Loucy (cell line): Measurements from ENCODE around the gene NBAS.
"Not testable (repeated sequence)": the region's sequence is repeated elsewhere in the genome, so short reads cannot be mapped to it uniquely, and the experiment has no call there.

Experiments used
- H2AFZ ChIP-seq: fragments of 200-600 bp; sonication (generic); 2 replicates; pipeline ENCODE4 v1.6.0; 2016; ENCODE audit warnings: antibody characterized with exemption, mild to moderate bottlenecking, low read length, moderate library complexity
- H3F3A ChIP-seq: fragments of 200-600 bp; 2 replicates; pipeline ENCODE4 v1.6.0; 2016; ENCODE audit warnings: antibody characterized with exemption, low read depth, mild to moderate bottlenecking
- H3K27me3 ChIP-seq: fragments of 200-600 bp; sonication (generic); 2 replicates; pipeline ENCODE4 v1.6.1; 2014; ENCODE audit warnings: low read length, mild to moderate bottlenecking; ENCODE audit not compliant: insufficient read depth, poor library complexity, severe bottlenecking
- H3K36me3 ChIP-seq: fragments of 200-600 bp; sonication (generic); 2 replicates; pipeline ENCODE4 v1.6.1; 2016; ENCODE audit warnings: low read length; ENCODE audit not compliant: insufficient read depth
- H3K4me1 ChIP-seq: fragments of 200-600 bp; sonication (generic); 2 replicates; pipeline ENCODE4 v1.5.1; 2014; ENCODE audit warnings: low read length, mild to moderate bottlenecking; ENCODE audit not compliant: insufficient read depth, poor library complexity, severe bottlenecking
- H3K4me2 ChIP-seq: fragments of 200-600 bp; sonication (generic); 2 replicates; pipeline ENCODE4 v1.6.0; 2014; ENCODE audit warnings: antibody characterized with exemption, low read length, low read depth, mild to moderate bottlenecking; ENCODE audit not compliant: poor library complexity, severe bottlenecking
- H3K4me3 ChIP-seq: fragments of 200-600 bp; sonication (generic); 2 replicates; pipeline ENCODE4 v1.5.1; 2014; ENCODE audit warnings: low read length, mild to moderate bottlenecking, mixed read lengths; ENCODE audit not compliant: poor library complexity, severe bottlenecking
- H3K79me2 ChIP-seq: fragments of 200-600 bp; sonication (generic); 2 replicates; pipeline ENCODE4 v1.6.1; 2014; ENCODE audit warnings: low read length; ENCODE audit not compliant: insufficient read depth
- H3K9ac ChIP-seq: fragments of 200-600 bp; sonication (generic); 2 replicates; pipeline ENCODE4 v1.6.0; 2014; ENCODE audit warnings: mild to moderate bottlenecking, low read depth, low read length, moderate library complexity; ENCODE audit not compliant: poor library complexity, severe bottlenecking
- H3K9me2 ChIP-seq: fragments of 200-600 bp; sonication (generic); replicated peaks from 2 replicates; pipeline ENCODE4 v1.6.1; 2016; ENCODE audit warnings: low read depth, low read length, mixed read lengths
- H3K9me3 ChIP-seq: fragments of 200-600 bp; sonication (generic); 2 replicates; pipeline ENCODE4 v1.6.1; 2014; ENCODE audit warnings: mild to moderate bottlenecking, antibody characterized with exemption, low read length, low read depth; ENCODE audit not compliant: insufficient read depth
- H4K20me1 ChIP-seq: fragments of 200-600 bp; sonication (generic); 2 replicates; pipeline ENCODE4 v1.6.0; 2014; ENCODE audit warnings: antibody characterized with exemption, low read length, mild to moderate bottlenecking; ENCODE audit not compliant: insufficient read depth, poor library complexity, severe bottlenecking
- CTCF ChIP-seq: fragments of 200-600 bp; sonication (generic); conservative IDR thresholded peaks from 2 replicates; pipeline ENCODE4 v1.5.1; 2014; ENCODE audit warnings: mild to moderate bottlenecking, antibody characterized with exemption, low read length
- EZH2phosphoT487 ChIP-seq: fragments of 200-600 bp; IDR thresholded peaks from 2 replicates; pipeline ENCODE4 v1.6.1; 2018; ENCODE audit warnings: antibody characterized with exemption, mild to moderate bottlenecking, moderate library complexity, borderline replicate concordance

The NBAS gene

GRCh38 chr2:15520346-15520745, 40.8 kb downstream of the NBAS start:
- Histone ChIP-seq H3K4me3 (no peak overlapping the region), H3K4me2 (no peak overlapping the region), H3F3A (no peaks in the 10 kb centered on the region), H3K4me1 (peaks cover 4% of the 10 kb centered on the region), H3K36me3 (peaks cover 51% of the 10 kb centered on the region), H3K9me2 (no peaks in the 10 kb centered on the region), H3K79me2 (peaks cover 5% of the 10 kb centered on the region; the same call in 1 of the 2 replicates), H3K9me3 (no peaks in the 10 kb centered on the region), H2AFZ (no peak overlapping the region), H3K9ac (no peak overlapping the region), H4K20me1 (no peaks in the 10 kb centered on the region), H3K27me3 (no peaks in the 10 kb centered on the region)
- TF ChIP-seq CTCF, result no peak
- no peak for TF ChIP-seq EZH2phosphoT487

- not testable (repeated sequence) for H3K9ac ChIP-seq, H3K4me1 ChIP-seq, H3K4me2 ChIP-seq, H3K9me2 ChIP-seq, H2AFZ ChIP-seq, H3K4me3 ChIP-seq, H3K9me3 ChIP-seq, H3F3A ChIP-seq, H3K79me2 ChIP-seq, H4K20me1 ChIP-seq, H3K27me3 ChIP-seq
- H3K36me3 ChIP-seq, result peaks cover 49% of the 10 kb centered on the region; the same call in 1 of the 2 replicates
Observed at GRCh38 chr2:15518759-15519158, 42.4 kb downstream of the NBAS start.

GRCh38 chr2:15517793-15518192, 43.3 kb downstream of the NBAS start:
- no peaks in the 10 kb centered on the region for H3F3A ChIP-seq
- no peak overlapping the region for H3K4me3 ChIP-seq
- H3K27me3 ChIP-seq, result no peaks in the 10 kb centered on the region
- peaks cover 19% of the 10 kb centered on the region; the same call in 1 of the 2 replicates for H3K79me2 ChIP-seq
- H3K4me1 ChIP-seq, result peaks cover 4% of the 10 kb centered on the region
- H2AFZ ChIP-seq, result no peak overlapping the region
- no peak overlapping the region for H3K9ac ChIP-seq
- TF ChIP-seq EZH2phosphoT487, result no peak
- TF ChIP-seq CTCF, result no peak
- H3K9me3 ChIP-seq, result no peaks in the 10 kb centered on the region
- H4K20me1 ChIP-seq, result no peaks in the 10 kb centered on the region
- no peaks in the 10 kb centered on the region for H3K9me2 ChIP-seq
- peaks cover 49% of the 10 kb centered on the region; the same call in 1 of the 2 replicates for H3K36me3 ChIP-seq
- H3K4me2 ChIP-seq, result no peak overlapping the region

GRCh38 chr2:15511686-15512085, 49.4 kb downstream of the NBAS start:
- Histone ChIP-seq H3K4me1 (no peaks in the 10 kb centered on the region), H3K9me3 (no peaks in the 10 kb centered on the region), H3K4me3 (no peak overlapping the region), H3K27me3 (no peaks in the 10 kb centered on the region), H3K36me3 (peaks cover 79% of the 10 kb centered on the region), H3K9me2 (no peaks in the 10 kb centered on the region), H2AFZ (no peak overlapping the region), H4K20me1 (peaks cover 3% of the 10 kb centered on the region), H3K4me2 (no peak overlapping the region), H3K79me2 (peaks cover 19% of the 10 kb centered on the region; the same call in 1 of the 2 replicates), H3K9ac (no peak overlapping the region), H3F3A (peaks cover 1% of the 10 kb centered on the region; the same call in 1 of the 2 replicates)
- TF ChIP-seq EZH2phosphoT487 (no peak), CTCF (no peak)
